GM12872 (cell line): Measurements from ENCODE around the gene OPALIN.

Experiments used
- TF ChIP-seq, protein P1 (sequence below): IDR thresholded peaks from 3 replicates; pipeline ENCODE4 v1.5.1; 2011; ENCODE audit warnings: low read depth, mild to moderate bottlenecking, low read length, moderate library complexity; ENCODE audit not compliant: insufficient read depth

OPALIN gene

DNA sequence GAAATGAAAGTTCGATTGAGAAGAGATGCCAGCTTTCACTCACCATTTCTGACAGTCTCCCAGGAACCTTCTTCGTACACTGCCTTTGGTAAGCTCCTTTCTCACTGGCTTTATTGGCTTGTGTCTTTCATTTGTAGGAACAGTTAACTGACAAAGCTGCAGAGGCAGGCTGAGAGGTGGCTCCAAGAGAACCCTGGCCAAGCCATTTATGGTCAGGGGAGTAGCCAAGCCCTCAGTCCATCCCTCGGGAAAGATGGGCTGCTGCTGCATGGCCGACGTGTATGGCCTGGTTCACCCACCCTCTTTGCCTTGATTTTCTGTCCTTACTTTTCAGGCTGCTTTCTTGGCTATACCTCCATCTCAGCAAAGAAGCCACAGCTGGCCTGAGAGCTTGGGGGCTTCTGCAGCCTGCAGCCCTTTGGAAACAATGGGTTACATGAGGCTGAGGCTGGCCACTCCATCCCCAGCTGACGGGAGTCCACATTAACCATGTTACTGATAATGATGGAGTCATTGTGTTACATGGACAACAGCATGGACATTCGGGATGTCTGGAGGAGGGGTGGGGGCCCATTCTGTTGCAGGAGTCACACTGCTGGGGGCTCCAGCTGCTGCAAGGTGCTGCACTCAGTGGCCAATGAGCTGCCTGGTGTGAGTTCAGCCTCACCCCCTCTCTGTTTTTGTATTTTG, at the start of gene OPALIN:
TSS of gene OPALIN (minus strand) at position 152 of the 690 bp plus-strand sequence. CDS start at position 46, 106 bp downstream.
- TF ChIP-seq, protein P1, sequence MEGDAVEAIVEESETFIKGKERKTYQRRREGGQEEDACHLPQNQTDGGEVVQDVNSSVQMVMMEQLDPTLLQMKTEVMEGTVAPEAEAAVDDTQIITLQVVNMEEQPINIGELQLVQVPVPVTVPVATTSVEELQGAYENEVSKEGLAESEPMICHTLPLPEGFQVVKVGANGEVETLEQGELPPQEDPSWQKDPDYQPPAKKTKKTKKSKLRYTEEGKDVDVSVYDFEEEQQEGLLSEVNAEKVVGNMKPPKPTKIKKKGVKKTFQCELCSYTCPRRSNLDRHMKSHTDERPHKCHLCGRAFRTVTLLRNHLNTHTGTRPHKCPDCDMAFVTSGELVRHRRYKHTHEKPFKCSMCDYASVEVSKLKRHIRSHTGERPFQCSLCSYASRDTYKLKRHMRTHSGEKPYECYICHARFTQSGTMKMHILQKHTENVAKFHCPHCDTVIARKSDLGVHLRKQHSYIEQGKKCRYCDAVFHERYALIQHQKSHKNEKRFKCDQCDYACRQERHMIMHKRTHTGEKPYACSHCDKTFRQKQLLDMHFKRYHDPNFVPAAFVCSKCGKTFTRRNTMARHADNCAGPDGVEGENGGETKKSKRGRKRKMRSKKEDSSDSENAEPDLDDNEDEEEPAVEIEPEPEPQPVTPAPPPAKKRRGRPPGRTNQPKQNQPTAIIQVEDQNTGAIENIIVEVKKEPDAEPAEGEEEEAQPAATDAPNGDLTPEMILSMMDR = no peak

- TF ChIP-seq, protein P1 = no peak
Observed at GRCh38 chr10:96408201-96408600, 49.4 kb upstream of the OPALIN start.

GRCh38 chr10:96407560-96408069, 48.8 kb upstream of the OPALIN start:
- TF ChIP-seq, protein P1 = no peak

GRCh38 chr10:96406091-96406490, 47.3 kb upstream of the OPALIN start:
- TF ChIP-seq, protein P1 = no peak

DNA sequence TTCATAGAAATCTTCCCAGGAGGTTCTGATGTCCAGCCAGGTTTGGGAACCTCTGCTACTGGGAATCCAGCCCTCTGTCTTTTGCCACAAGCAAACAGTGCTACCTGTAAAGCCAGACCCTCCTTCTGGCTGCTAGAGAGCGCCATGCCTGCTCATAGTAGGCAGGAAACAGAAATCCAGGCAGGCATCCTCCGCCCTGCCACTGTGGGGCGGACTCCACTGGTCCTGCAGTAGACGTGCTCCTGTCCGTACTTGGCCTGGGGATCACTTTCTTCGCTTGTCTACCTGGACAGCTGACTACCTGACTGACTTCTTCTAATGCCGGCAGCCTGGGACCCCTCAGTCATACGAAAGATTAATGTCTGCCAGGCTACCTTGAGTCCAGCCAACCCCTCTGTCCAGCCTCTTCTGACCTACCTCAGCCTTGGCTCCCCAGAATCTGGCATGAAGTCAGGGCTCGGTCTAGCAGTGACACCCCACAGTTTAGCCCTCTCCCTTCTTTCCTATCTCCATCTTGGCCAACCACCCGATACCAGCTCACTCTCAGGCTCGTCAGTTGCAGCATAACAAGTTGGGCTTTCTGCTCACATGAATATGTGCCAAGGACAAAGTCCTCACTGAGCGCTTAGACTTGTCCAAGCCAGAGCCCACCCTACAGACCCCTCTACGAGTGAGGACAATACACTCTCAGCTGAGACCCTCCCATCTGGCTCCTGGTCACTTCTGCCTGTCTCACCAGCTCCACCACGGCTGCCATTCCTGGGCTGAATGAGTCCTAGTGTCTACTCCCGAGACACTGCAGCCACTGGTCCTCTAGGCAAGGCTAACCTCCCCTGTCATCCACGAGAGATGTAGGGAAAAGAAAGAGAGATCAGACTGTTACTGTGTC, 43.9 kb upstream of the OPALIN start:
- TF ChIP-seq, protein P1 = no peak

GRCh38 chr10:96401036-96401435, 42.2 kb upstream of the OPALIN start:
- TF ChIP-seq, protein P1 = no peak

DNA sequence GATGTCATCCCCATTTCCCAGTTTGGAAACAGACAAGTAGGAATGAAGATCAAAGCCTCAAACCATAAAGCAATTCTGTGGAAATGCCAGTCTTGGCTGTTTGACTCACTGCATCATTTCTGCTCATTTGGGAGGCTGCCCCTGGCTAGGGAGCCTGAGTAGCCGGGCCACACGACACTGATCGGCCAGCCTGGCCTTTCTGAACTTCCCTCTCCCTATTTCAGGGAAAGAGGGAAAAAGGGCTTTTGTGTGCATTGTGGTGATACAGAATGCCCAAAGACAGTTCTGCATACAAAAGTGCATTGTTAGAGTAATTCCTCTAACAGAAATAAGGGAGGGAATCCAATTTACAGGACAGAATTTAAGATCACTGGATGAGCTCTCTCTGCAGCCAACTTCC, 41.7 kb upstream of the OPALIN start:
- TF ChIP-seq, protein P1 = no peak
